K562 (cell line): ENCODE measurements around the gene WNT7A. TPM values are rescaled to one million over a fixed set of nuclear protein-coding genes. Genes with fewer than 3 reads are reported as not detected.

Experiments
- ATAC-seq: fragments of 200-7000 bp; cut with Tn5 transposase; 3 replicates; pipeline ENCODE4 v1.9.1; 2020; ENCODE audit warnings: moderate library complexity
- BruUV-seq: library from RNA; stranded (reverse); fragments of 400-500 nt; replicated peaks from 2 replicates; lab custom pipeline; 2021; lab: Mats Ljungman, UMichigan
- CTCF ChIA-PET: fragments of 300-600 bp; formaldehyde crosslinking; extraction: SDS; loops from one replicate; lab custom pipeline; 2021; ENCODE audit warnings: low intra/inter-chr PET ratio; lab: Yijun Ruan, JAX
- POLR2A ChIA-PET: fragments of 300-600, 350-650 bp; sonication (Branson Sonifier 250); formaldehyde crosslinking; extraction: SDS; loops from one replicate; lab custom pipeline; 2021; ENCODE audit warnings: antibody characterized with exemption, inconsistent platforms; lab: Yijun Ruan, JAX
- DNase-seq, 4 experiments: peaks; one replicate each; pipeline versions ENCODE4 v3.0.0 to v3.0.0-alpha.2; 2011 to 2018; ENCODE audit warnings: low spot score in 3 of 4, mixed read lengths in 3 of 4; ENCODE audit errors: extremely low read depth in 1 of 4
- FAIRE-seq: peaks from 2 replicates; lab custom pipeline; 2011; peaks lifted over from hg19 to GRCh38; lab: Jason Lieb, UNC
- H2AFZ ChIP-seq: 2 replicates; pipeline ENCODE4 v1.6.0; 2011; ENCODE audit warnings: low read depth, low read length, control low read depth, inconsistent platforms
- H3K27ac ChIP-seq: fragments of 200-600 bp; 3 replicates; pipeline ENCODE4 v1.8.0; 2011; ENCODE audit warnings: low read depth, mild to moderate bottlenecking, control low read depth, inconsistent platforms, low read length, moderate library complexity, mixed read lengths; ENCODE audit errors: extremely low read depth
- H3K27me3 ChIP-seq, 2 experiments: fragments of 300-600 bp in 1 of 2; 2 replicates in 1 of 2; 3 replicates in 1 of 2; pipeline versions ENCODE4 v1.6.0 to v1.8.0; 2011; ENCODE audit warnings: inconsistent platforms in 2 of 2, low read length in 2 of 2, mild to moderate bottlenecking in 1 of 2, mixed read lengths in 1 of 2, moderate library complexity in 1 of 2; ENCODE audit not compliant: control insufficient read depth in 2 of 2, insufficient read depth in 2 of 2
- H3K36me3 ChIP-seq: fragments of 300-600 bp; 3 replicates; pipeline ENCODE4 v1.8.0; 2011; ENCODE audit warnings: mild to moderate bottlenecking, low read length, inconsistent platforms; ENCODE audit not compliant: control insufficient read depth, insufficient read depth
- H3K4me1 ChIP-seq, 2 experiments: fragments of 200-600 bp in 1 of 2; replicated peaks in 1 of 2; 2 replicates in 1 of 2; 3 replicates in 1 of 2; pipeline versions ENCODE4 v1.5.1 to v1.8.0; 2011; ENCODE audit warnings: inconsistent platforms in 2 of 2, low read length in 2 of 2, mild to moderate bottlenecking in 1 of 2, mixed read lengths in 1 of 2, moderate library complexity in 1 of 2; ENCODE audit not compliant: control insufficient read depth in 2 of 2, insufficient read depth in 2 of 2
- H3K4me2 ChIP-seq: 2 replicates; pipeline ENCODE4 v1.6.1; 2011; ENCODE audit warnings: low read length, control low read depth, inconsistent platforms, mixed read lengths; ENCODE audit not compliant: insufficient read depth
- H3K4me3 ChIP-seq: fragments of 200-600 bp; sonication (generic), shearing (Covaris generic); 2 replicates; pipeline ENCODE4 v1.5.1; 2016; ENCODE audit warnings: control low read depth, inconsistent platforms
- H3K79me2 ChIP-seq: fragments of 200-600 bp; 3 replicates; pipeline ENCODE4 v1.8.0; 2011; ENCODE audit warnings: low read length, inconsistent platforms; ENCODE audit not compliant: control insufficient read depth, insufficient read depth
- H3K9ac ChIP-seq, 2 experiments: 2 replicates each; pipeline versions ENCODE4 v1.6.0 to v1.6.1; 2011; ENCODE audit warnings: low read depth in 2 of 2, low read length in 2 of 2, control low read depth in 1 of 2, inconsistent platforms in 1 of 2, mild to moderate bottlenecking in 1 of 2, mixed read lengths in 1 of 2; ENCODE audit not compliant: insufficient read depth in 1 of 2
- H3K9me1 ChIP-seq: one replicate; pipeline ENCODE4 v1.6.0; 2011; ENCODE audit warnings: inconsistent platforms, mild to moderate bottlenecking, low read length, moderate library complexity; ENCODE audit not compliant: control insufficient read depth, insufficient read depth
- H3K9me3 ChIP-seq: replicated peaks from 2 replicates; pipeline ENCODE4 v1.5.1; 2011; ENCODE audit warnings: low read depth, low read length, inconsistent platforms; ENCODE audit not compliant: control insufficient read depth, insufficient read depth
- H4K20me1 ChIP-seq: replicated peaks from 2 replicates; pipeline ENCODE4 v1.6.1; 2011; ENCODE audit warnings: low read length, inconsistent platforms, mixed read lengths; ENCODE audit not compliant: control insufficient read depth, insufficient read depth
- ADNP ChIP-seq: fragments of 200-800 bp; sonication (Bioruptor generic); IDR thresholded peaks from 2 replicates; pipeline ENCODE4 v1.6.1; 2016; ENCODE audit warnings: missing genetic modification characterization, missing compliant biosample characterization
- BCOR ChIP-seq: fragments of 450-650 bp; IDR thresholded peaks from 2 replicates; pipeline ENCODE4 v1.6.1; 2016
- ESRRA ChIP-seq: fragments of 450-650 bp; IDR thresholded peaks from 2 replicates; pipeline ENCODE4 v1.6.1; 2014; ENCODE audit warnings: low read depth, mild to moderate bottlenecking, moderate library complexity, borderline replicate concordance
- HNRNPH1 ChIP-seq: fragments of 200-400 bp; formaldehyde crosslinking; optimal IDR thresholded peaks from 2 replicates; pipeline ENCODE3; 2017; ENCODE audit warnings: low read depth, mild to moderate bottlenecking, low read length, moderate library complexity
- PTBP1 ChIP-seq: fragments of 200-400 bp; formaldehyde crosslinking; IDR thresholded peaks from 2 replicates; pipeline ENCODE4 v1.6.1; 2017; ENCODE audit warnings: low read depth, low read length
- RBM25 ChIP-seq: fragments of 200-400 bp; formaldehyde crosslinking; IDR thresholded peaks from 2 replicates; pipeline ENCODE4 v1.6.1; 2018; ENCODE audit warnings: low read length, low read depth, moderate library complexity; ENCODE audit not compliant: severe bottlenecking
- SMARCA5 ChIP-seq: fragments of 450-650 bp; IDR thresholded peaks from 2 replicates; pipeline ENCODE4 v1.6.1; 2016
- ZFP36 ChIP-seq: fragments of 150-350 bp; IDR thresholded peaks from 2 replicates; pipeline ENCODE4 v1.6.1; 2018; ENCODE audit warnings: low read length, low read depth; ENCODE audit not compliant: partially characterized antibody
- ZNF551 ChIP-seq: fragments of 250-450 bp; sonication (Bioruptor Pico); IDR thresholded peaks from 2 replicates; pipeline ENCODE4 v1.5.0; 2021; ENCODE audit warnings: mild to moderate bottlenecking, moderate library complexity
- WGBS: fragments of 100-300 bp; shearing (Covaris generic); methylation state at CpG from one replicate; pipeline ENCODE4 v1.1.6; 2016; ENCODE audit warnings: low coverage, mixed read lengths; ENCODE audit not compliant: insufficient coverage; ENCODE audit errors: missing lambda C conversion rate; 5-methylcytosine and 5-hydroxymethylcytosine counted together
- in situ Hi-C: fragments of 300-500 bp; cut with MboI; formaldehyde crosslinking; loops from 4 replicates; pipeline ENCODE4 v1.15.0; 2018; ENCODE audit warnings: inconsistent platforms, mixed read lengths
- intact Hi-C: fragments of 100-400 bp; cut with micrococcal nuclease; formaldehyde crosslinking; loops from 2 replicates; pipeline ENCODE4 v1.14.2; 2022
- polyA plus RNA-seq, 8 experiments: library from polyadenylated mRNA; depleted of rRNA in 4 of 8; stranded (reverse) in 5 of 8; unstranded in 3 of 8; fragments of >200 nt; fragmentation: Nextera tagmentation in 2 of 8; fragmentation: Illumina TruSeq in 1 of 8; extraction: Ambion mirVana in 2 of 8; extraction: Trizol in 1 of 8; gene quantifications; 2 replicates each; pipeline versions ENCODE4 v1.2.1 to v1.2.3, GENCODE V29; 2011 to 2014; ENCODE audit warnings: inconsistent platforms in 1 of 8, missing spikeins in 1 of 8
- total RNA-seq, 7 experiments: library from RNA; depleted of rRNA in 6 of 7; stranded (reverse); fragments of >200 nt in 6 of 7; fragmentation: Illumina TruSeq in 2 of 7; extraction: Trizol in 2 of 7; gene quantifications; 2 replicates each; pipeline versions ENCODE4 v1.2.1 to v1.2.3, GENCODE V29; 2011 to 2021; ENCODE audit warnings: low replicate concordance in 1 of 7

Gene WNT7A
- total and polyA plus RNA-seq, 9 of the 15 experiments (the other 6 are each of a cell fraction or from before 2014, with no cell fraction given): 0.03 TPM; not detected in 8

DNA sequence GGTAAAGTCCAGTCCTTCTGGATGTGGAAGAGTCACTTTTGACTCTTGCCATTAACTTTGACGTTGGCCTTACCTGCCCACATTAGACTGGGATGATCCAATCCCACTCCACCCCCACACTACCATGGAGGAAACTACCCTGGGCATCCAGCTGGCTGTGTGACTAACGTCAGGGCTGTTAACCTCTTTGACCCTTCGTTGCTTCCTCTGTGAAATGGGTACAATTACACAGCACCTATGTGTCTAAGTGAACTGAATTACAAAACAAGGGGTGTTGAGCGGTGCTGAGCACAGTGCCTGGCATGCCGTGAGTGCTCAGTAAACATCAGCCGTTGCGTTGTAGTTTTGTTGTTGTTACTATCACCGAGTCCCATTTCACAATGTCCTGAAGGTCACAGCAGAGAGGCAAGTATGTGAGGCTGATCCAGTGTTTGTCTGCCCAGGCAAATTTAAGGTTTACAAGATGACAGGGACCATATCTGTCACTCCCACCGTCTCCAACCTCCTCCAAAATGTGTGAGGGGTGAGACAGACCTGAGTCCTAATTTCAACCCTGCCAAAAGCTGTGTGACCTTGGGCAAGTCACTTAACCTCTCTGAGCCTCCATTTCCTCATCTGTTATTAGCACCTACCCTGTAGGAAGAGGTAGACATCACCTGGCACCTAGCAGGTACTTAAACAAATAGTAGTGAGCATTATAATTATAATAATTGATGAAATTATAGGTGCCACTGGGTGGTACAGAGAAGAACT lies 20.9 kb downstream of the WNT7A start:
- H3K27ac ChIP-seq: no peak overlapping the region
- intact Hi-C loops: no loop called here
- no peak overlapping the region for H3K9ac ChIP-seq
- peaks cover 8% of the 10 kb centered on the region for H4K20me1 ChIP-seq
- H2AFZ ChIP-seq: no peak overlapping the region
- 2% methylated on average over 9 of the region's 9 CpGs for WGBS
- FAIRE-seq (no peak), ATAC-seq (no peak), DNase-seq (no peak)
- no peaks in the 10 kb centered on the region for H3K9me3 ChIP-seq
- H3K27me3 ChIP-seq: peaks cover 23 to 48% of the 10 kb centered on the region in 2 experiments; a peak in 4 of 5 replicates
- H3K4me2 ChIP-seq: no peak overlapping the region
- no peaks in the 10 kb centered on the region for H3K9me1 ChIP-seq
- peak; percentile 94 for TF ChIP-seq RBM25
- TF ChIP-seq PTBP1: 0 out of 2 replicates have a peak, but pooled peaks have one; percentile 53
- no peak for TF ChIP-seq ZNF551 (CRISPR knock-in tag)
- TF ChIP-seq BCOR: 0 out of 2 replicates have a peak, but pooled peaks have one; percentile 49
- TF ChIP-seq ADNP (tag): 0 out of 2 replicates have a peak, but pooled peaks have one; percentile 68
- TF ChIP-seq ZFP36: peak; percentile 78
- TF ChIP-seq HNRNPH1: no peak
- peak; percentile 78 for TF ChIP-seq ESRRA
- TF ChIP-seq SMARCA5: 0 out of 2 replicates have a peak, but pooled peaks have one; percentile 22
- TF ChIP-seq, all 486 proteins: peak for 7
- peaks cover 0 to 4% of the 10 kb centered on the region in 2 experiments; a peak in 1 of 5 replicates for H3K4me1 ChIP-seq
- POLR2A ChIA-PET: no interaction called here
- H3K79me2 ChIP-seq: no peaks in the 10 kb centered on the region
- CTCF ChIA-PET: no interaction called here
- no peaks in the 10 kb centered on the region for H3K36me3 ChIP-seq
- BruUV-seq: no TSS peak
- no peak overlapping the region for H3K4me3 ChIP-seq
- in situ Hi-C loops: no loop called here
